Epithelial cell of proximal tubule (primary cell): ENCODE results near the gene RILPL2. TPM values are rescaled to one million over a fixed set of nuclear protein-coding genes. Genes with fewer than 3 reads are reported as not detected.
"Not testable (repeated sequence)": the region's sequence is repeated elsewhere in the genome, so short reads cannot be mapped to it uniquely, and the experiment has no call there.

Source experiments
- DNase-seq: peaks from one replicate; pipeline ENCODE4 v3.0.0-alpha.2; 2011; ENCODE audit warnings: low read depth
- H3K4me3 ChIP-seq: 2 replicates; pipeline ENCODE4 v1.5.1; 2011; ENCODE audit warnings: low read depth, mild to moderate bottlenecking, low read length
- total RNA-seq: library from RNA; depleted of rRNA; stranded (reverse); fragments of >200 nt; gene quantifications from 2 replicates; pipeline ENCODE4 v1.2.3, GENCODE V29; 2015
- TF ChIP-seq, protein P1 (sequence below): conservative IDR thresholded peaks from 2 replicates; pipeline ENCODE4 v1.5.1; 2012; ENCODE audit warnings: low read depth, mild to moderate bottlenecking, low read length

RILPL2 gene
- total RNA-seq, 1 donor from 2014 or later, result 3.5 TPM

GRCh38 chr12:123407269-123407668, 29.2 kb downstream of the RILPL2 start:
- not testable (repeated sequence) for DNase-seq, H3K4me3 ChIP-seq

- no peak overlapping the region for H3K4me3 ChIP-seq
- TF ChIP-seq, protein P1, sequence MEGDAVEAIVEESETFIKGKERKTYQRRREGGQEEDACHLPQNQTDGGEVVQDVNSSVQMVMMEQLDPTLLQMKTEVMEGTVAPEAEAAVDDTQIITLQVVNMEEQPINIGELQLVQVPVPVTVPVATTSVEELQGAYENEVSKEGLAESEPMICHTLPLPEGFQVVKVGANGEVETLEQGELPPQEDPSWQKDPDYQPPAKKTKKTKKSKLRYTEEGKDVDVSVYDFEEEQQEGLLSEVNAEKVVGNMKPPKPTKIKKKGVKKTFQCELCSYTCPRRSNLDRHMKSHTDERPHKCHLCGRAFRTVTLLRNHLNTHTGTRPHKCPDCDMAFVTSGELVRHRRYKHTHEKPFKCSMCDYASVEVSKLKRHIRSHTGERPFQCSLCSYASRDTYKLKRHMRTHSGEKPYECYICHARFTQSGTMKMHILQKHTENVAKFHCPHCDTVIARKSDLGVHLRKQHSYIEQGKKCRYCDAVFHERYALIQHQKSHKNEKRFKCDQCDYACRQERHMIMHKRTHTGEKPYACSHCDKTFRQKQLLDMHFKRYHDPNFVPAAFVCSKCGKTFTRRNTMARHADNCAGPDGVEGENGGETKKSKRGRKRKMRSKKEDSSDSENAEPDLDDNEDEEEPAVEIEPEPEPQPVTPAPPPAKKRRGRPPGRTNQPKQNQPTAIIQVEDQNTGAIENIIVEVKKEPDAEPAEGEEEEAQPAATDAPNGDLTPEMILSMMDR, result no peak
- DNase-seq, result no peak
These were observed 31.9 kb downstream of the RILPL2 start for GRCh38 chr12:123404581-123404980.

GRCh38 chr12:123401753-123402683, 34.5 kb downstream of the RILPL2 start:
- no peak for DNase-seq
- TF ChIP-seq, protein P1, result no peak
- no peak overlapping the region for H3K4me3 ChIP-seq

DNA sequence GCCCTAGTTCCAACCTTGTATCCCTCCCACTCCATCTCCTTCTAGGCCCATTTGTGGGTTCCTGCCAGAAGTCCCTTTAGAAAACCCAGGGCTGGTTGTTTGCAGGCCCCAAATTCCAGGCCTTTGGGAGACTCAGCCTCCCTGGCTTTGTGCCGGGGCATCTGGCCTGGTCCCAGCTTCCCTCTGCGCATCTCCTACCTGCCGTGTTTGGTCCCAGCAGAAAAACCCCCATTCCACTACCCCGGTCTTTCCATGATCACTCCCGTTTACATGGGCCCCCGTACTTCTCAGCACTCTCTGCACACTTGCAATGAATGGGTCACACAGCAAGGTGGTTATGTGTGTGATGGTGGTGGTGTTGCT, 37.2 kb downstream of the RILPL2 start:
- TF ChIP-seq, protein P1, result no peak
- DNase-seq, result no peak
- H3K4me3 ChIP-seq, result no peak overlapping the region

DNA sequence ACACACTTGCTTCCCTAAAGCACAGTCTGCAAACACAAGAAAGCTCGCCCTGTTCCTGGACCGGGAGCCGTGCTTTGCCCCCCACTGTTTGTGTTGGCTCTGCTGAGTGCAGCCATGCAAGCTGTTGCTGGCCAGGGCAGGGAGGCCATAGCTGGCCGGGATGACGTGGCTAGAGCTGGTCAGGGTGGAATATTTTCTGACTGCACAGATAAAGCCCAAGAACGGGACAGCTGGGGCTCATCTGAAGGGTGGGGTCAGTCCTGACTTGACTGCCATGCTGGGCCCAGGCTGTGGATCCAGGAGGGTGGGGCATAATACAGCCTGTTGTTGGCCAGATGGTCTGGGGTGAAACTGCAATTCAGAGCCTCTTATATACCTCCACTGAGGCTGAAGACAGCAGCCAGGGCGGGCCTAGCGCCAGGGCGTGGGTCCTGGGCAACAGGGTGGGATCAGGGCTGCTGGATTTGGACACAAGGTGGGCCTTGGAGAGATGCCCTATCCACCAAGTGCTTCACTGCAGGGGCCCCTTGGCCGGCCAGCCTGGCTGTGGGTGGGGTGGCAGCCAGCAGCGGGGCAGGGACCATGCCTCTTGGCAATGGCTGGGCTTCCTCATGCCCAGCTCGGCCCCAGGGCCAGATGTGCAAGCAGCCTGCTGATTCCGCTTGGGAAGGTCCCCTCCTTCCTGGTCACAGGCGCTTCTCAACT, 37.8 kb downstream of the RILPL2 start:
- no peak overlapping the region for H3K4me3 ChIP-seq
- TF ChIP-seq, protein P1, result no peak
- no peak for DNase-seq

GRCh38 chr12:123398177-123398549, 38.3 kb downstream of the RILPL2 start:
- TF ChIP-seq, protein P1, result no peak
- no peak overlapping the region for H3K4me3 ChIP-seq
- DNase-seq, result no peak

GRCh38 chr12:123397400-123397799, 39.1 kb downstream of the RILPL2 start:
- TF ChIP-seq, protein P1, result no peak
- DNase-seq, result no peak
- no peak overlapping the region for H3K4me3 ChIP-seq
